ENCODE data around the gene DDX6.

GRCh38 chr11:118786657-118787056 lies 4.3 kb downstream of the DDX6 start:
- no peak for TF ChIP-seq EP300 (IDR thresholded peaks at IDR 0.05; ENCODE audit: borderline replicate concordance)
- TF ChIP-seq CEBPB (IDR thresholded peaks at IDR 0.05) = no peak
- no peak for TF ChIP-seq CREB1 (IDR thresholded peaks at IDR 0.05; ENCODE audit: low read depth)
- TF ChIP-seq FOXM1 (IDR thresholded peaks at IDR 0.05; ENCODE audit: borderline replicate concordance, low read depth) = no peak
- TF ChIP-seq RAD21 (IDR thresholded peaks at IDR 0.05; ENCODE audit: low read depth) = no peak
- TF ChIP-seq USF1 (IDR thresholded peaks at IDR 0.05) = no peak
- no peak for TF ChIP-seq YY1 (IDR thresholded peaks at IDR 0.05; ENCODE audit: low read depth)
- no peak for TF ChIP-seq REST (IDR thresholded peaks at IDR 0.05; ENCODE audit: low read depth)
